ENCODE data around the gene FHIT.

The FHIT gene

DNA sequence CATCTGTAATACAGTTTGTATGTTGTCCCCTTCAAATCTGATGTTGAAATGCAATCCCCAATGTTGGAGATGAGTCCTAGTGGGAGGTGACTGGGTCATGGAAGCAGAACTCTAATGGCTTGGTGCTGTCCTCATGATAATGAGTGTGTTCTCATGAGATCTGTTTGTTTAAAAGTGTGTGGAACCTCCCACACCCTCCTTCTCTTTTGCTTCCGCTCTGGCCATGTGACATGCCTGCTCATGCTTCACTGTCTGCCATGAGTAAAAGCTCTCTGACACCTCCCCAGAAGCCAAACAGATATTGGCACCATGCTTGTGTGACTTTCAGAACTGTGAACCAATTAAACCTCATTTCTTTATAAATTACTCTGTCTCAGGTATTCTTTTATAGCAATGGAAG, 1407.4 kb downstream of the FHIT start:
- DNase-seq = no peak

DNA sequence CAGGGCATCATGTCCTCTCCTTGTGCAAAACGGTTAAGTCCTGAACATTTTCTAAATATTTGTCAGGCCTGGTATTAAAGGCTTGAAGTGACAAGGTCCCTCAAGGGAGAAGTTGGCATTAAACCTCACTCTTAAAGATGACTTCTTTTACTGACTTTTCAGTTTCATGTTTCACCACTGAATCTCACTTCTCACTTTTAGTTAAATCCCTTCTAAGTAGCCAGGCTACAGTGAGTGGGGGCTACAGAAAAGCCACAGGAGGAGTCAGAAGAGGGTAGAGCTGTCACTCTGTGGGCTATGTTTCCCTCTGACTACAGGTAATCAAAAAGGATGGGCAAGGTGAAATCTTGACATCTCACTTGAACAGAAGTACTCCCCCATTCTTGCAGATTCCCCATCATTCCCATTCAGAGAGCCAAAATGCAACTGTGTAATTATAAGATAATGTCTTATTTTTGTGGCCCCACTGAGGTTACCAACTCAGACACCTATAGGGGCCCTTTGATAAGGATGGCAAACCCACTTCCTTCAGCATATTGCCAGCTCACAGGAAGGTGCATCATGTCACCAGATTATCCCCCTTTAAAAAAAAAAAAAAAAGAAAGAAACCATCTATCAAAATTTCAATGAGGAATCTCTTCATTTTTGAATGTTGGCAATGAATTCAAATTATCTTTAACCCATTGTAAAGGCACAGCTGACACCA, 1411.3 kb downstream of the FHIT start:
- DNase-seq = peak in 1 of 5 donors; percentile 25

DNA sequence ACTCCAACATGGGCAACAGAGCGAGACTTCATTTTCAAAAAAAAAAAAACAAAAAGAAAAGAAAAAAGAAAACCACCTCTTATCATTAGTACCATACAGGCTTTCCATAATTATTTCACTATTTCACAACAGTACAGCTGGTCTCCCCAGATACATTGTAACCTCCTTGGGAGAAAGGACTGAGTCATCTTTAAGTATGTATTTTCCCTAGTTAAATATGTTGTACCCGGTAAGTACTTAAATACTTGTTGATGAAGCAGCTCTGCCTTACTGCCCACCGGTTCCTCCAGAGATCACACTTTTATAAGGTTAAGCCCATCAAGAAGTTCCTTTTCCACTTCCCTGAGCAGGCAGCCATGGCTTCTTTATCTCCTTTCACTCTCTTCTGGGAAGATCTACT, 1412.0 kb downstream of the FHIT start:
- no peak for DNase-seq

DNA sequence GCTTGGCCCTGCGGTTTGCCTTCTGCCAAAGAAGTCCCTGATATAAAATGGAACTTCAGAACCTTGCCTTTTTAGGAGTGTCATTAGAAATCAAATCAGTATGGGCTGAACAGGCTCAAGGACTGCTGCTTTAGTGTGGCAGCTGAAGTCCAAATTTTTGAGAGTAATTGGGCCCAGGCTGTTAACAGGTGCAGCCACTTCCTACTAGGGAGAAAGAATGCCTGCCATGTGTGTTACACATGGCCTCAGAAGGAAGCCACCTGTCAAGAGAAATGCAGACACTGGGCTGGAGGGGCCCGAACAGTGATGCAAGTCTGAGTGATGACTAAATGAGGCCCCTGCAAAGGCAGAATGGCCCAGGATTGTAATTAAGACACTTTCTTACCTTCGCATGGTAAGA, 1414.7 kb downstream of the FHIT start:
- no peak for DNase-seq

DNA sequence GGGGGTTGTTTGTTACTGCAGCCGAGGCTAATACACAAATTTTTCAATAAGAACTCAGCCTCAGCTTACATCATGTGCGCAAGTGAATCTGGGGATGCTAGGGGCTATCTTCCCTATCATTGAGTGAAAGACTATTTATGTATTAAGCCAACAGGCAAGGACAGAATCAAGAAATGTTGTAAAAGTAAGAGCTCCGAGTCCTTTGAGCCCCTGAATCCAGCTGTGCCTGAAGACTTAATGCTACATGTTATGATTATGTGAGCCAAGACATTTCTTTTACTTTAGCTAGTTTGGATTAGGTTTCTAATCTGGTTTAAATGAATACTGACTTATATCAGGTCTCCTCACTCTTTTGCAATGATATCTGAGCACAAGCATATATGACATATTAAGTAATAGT, 1418.5 kb downstream of the FHIT start:
- no peak for DNase-seq

DNA sequence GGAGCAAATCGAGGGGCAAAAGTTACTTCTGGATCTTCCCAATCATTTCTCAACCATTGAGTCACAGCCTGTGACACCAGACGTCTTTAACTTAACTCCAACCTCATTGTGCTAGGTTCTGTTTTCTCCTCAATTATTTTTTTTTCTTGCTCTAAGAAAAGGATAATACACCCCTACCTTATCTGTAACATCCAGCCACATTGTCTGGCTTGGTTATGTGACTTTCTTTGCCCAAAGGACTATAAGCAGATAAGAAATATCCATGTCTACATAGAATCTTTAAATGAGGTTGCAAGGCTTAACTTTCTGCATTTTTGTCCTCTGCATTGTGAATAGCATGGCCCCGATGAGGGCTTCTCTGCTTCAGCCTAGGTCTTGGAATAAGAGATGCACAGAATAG, 1419.0 kb downstream of the FHIT start:
- DNase-seq = no peak

DNA sequence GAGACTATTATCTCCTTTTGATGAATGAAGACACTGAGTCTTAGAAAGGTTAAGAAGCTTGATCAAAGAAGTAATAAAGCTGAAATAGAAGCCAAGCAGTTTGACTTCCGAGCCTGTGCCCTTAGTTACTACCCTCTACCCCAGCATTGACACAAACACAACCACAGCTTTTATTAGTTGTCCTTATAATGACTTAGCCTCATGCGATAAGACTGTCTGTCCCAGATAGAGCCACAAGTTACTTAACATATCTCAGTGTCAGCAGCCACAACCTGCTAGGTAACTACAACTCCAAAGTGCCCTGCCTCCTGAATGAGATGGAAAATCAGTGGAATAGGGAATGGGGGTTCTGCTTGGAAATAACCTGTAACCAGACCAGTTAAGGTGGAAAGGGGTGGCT, 1419.9 kb downstream of the FHIT start:
- DNase-seq = no peak

DNA sequence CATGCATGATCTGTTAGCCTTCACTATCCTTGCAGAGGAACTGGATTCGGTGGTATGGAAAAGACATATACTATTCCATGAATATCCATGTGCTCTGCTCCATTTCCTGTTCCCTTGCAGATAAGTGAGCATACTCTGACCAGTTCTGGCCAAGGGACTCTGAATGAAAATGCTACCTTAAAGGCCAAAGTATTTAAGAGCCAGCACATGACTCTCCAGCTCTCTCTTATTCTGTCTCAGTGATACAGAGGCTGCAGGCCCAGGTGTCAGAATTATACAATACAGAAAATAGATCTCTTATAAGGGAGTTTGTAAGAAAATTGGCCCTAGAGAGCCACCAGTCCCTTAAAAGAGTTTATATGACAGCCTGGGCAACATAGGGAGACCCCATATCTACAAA, 1421.7 kb downstream of the FHIT start:
- DNase-seq = no peak

DNA sequence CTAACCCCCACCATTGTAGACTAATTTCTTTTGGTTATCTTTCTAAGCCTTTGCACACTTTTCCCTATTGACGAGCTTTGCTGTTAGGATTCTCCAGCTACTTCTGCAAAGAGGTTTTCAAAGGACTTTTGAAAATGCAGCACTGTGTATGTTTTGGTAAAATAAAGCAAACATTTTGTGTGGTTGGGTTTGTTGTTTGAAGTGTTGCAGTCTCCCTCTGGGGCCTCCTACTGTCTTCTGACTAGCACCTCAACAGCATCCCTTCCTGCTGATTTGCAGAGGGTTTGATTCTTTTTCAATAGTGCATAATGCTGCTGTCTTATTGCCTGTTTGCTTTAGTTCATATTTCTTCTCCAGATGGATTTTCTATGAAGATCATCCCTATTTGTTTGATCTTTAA, 1426.4 kb downstream of the FHIT start:
- DNase-seq = no peak

DNA sequence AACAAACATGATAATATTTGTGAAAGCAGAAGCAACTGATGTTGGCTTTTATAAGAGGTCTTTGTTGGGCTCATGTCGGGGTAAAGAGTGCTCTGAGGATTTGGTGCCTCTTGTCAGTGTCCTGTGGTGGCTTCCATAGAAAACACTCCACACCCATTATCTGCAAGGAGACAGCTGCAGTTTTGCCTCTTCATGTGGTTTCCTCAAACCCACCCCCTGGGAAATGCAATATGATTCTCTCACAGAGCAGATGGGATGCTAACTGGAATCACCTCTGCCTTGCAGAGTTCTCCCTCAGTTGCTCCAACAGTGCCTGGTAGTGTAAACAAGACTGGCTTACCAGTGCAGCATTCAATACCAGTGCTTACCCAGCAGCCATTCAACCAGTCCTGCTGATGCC, 1430.0 kb downstream of the FHIT start:
- DNase-seq = no peak

DNA sequence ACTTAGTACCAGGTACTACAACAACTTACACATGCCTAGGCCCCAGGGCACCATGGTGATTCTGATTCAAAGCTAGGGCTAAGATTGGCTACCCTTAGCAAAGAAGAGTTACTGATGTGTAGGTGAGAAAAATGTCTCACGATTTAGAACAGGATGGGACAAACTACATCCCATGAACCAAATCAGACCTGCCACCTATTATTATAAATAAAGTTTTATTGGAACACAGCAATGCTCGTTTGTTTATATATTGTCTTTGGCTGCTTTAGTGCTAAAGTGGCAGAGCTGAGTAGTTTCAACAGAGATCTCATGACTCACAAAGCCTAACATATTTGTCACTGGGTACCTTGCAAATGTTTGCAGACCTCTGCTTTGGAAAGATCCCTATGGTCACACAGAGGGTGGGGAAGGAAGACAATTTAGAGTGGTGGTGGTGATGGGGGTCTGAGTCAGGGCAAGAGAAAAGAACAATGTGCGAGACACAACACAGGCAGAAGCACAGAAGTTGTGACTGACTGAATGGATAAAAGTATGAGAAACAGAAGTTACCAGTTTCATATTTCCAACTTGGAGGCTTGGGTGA, 1430.8 kb downstream of the FHIT start:
- no peak for DNase-seq

DNA sequence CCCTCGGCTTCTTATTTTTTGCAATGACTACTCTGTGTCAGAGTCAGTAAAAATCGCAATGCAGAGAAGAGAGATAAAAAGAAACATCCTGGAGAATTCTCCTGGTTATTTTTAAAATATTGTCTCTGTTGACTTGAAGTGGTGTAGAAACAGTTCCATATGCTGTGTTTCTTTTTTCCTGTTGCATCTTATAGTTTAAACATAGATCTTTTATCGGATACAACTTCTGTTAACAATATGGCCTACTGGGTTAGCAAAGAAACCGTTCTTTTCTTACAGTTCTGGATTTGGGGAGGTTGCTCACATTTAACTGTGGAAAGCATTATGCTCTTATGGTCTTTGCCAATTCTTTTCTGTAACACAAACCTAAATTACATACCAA, 1432.3 kb downstream of the FHIT start:
- DNase-seq = no peak

DNA sequence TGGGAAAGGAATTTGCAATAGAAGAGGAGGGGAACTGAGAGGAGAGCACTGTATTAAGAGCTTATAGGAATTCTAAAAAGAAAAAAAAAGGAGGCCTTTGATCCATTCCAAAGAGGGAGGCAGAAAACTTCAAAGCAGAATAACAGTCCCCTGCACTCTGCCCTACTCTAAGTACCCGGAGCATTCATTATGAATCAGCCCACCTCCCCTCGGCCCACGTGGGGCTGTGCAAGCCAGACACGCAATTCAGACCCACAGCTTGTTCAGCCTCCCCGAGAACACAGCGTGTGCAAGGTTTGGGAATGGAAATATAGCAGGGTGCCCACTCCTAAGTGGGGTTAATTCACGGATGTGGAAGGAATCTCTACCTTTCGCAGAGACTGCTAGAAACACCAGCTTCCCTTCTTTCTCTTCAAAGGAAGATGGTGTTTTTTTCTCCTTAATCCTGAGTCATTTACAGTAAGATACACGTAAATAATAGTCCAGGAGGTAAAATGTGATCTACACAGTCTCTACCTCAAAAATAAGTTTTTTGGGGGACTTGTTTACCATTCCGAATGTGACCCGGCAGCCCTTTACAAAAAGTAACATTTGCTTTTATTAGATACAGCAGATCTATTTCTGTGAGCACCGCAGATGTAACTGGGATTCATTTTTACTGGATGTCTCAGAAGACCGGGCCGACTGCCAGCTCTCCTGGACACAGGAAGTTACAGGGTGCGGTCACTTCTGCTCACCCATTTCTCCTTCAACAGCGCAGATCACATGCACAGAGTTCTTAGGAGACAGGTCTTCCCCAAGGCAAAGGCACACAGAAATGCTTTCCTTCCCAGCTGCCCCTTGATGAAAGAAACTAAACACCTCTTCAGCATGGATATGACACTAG, 1433.0 kb downstream of the FHIT start:
- no peak for DNase-seq

DNA sequence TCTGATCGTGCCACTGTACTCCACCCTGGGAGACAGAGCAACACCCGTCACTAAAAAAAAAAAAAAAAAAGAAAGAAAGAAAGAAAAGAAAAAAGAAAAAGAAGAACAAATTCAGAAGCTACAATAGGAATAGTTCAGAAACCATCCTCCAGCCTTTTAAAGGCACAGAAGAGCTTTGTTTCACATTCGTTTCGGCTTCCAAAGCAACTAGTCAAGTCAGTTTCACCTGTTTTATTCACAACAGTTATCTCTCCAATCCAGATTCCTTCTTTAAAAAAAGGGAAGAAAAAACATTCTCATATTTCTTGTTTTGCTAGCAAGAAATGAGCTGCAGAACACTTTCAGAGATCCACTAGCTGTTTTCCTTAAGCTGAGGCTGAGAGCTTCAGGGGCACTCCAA, 1433.7 kb downstream of the FHIT start:
- no peak for DNase-seq

DNA sequence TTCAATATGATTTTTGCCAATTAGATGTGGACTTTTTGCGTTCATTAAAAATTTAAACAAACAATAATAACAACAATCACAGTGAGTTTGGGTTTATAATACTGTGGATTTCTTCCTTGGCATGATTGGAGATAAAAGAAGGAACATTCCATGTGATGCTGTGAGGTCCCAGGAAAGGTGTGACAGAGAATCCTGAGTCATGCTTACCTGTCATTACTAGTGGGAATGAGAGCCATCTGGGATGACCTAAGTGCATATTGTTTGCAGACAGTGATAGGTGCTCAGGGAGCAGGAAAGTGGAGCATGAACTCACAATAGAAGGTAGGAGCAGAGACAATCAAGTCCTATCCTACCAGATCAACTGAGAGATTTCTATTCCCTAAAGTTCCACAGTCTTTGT, 1434.9 kb downstream of the FHIT start:
- DNase-seq = no peak

DNA sequence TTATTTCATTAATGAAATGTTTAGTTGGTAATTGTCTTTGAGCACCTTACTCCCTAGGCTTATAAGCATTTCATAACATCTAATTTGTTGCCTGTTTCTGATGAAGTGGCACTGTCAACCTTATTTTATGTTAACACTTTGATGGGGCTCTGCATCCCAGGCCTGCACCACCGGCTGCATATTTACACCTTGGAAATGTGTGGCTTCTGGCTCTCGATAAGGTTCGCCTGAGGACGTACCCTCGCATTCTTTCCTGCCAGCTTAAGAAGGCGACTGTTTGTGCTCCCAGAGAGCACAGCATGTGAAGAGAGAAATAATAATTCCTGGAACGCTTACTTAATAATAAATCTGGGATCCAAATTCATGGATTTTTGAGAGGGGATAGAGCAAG, 1438.1 kb downstream of the FHIT start:
- no peak for DNase-seq

DNA sequence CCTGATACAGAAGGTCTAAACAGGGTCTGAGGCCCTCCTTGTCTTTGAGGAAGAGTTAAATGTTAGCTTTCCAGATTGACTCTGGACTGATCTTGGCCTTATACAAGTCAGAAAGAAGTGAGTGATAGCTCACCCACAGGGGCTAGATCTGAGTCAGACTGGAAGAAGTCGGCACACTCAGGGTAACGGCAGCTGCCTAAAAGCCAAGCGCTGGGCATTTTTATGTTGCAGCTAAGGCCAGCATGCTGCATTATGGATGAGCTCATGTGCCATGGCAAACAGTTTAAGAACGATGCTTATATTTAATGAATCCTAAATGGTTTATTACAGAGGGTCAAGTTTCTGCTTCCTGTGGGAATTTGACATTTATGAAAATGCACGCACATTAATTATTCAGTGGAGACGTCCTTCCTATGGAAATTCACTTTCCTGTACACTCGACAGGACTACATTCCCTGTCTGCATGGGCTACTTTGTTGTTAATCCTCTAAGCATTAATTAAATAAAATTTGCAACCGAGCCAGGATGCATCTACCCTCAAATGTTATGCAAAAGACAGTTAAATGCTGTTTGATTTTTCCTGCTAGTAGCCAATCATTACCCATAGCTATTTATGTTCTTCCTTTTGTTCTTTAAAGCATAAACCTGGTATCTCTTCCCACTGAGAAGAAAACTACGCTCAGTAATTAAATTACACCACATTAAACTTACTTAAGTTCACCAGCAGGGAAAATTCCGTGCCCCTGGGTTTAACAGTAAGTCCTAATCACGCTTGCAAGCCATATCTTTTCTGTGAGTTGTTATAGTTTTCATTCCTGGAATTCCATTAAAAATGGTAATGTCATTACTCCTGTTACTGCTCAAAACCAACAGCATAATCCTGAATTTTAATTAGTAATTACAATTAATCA, 1438.8 kb downstream of the FHIT start:
- peak in 1 of 5 donors; percentile 6 for DNase-seq

DNA sequence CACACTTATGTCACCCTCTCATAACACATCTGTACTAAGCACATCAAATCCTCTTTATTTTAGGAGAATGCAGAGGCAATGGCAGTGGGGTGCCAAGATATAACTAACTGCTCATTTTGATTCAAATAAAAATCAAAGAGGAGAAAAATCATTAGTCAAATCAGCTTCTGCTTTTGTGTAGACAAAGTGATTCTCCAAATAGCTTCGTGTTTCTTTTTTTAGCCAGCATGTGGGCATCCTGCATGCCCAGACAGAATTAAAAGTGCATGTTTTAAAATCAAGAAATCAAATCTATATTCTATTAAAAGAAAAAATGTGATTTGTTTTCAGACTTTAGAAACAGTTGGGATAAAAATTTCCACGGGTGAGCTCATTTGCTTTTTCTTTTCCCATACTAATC, 1440.1 kb downstream of the FHIT start:
- DNase-seq = no peak

DNA sequence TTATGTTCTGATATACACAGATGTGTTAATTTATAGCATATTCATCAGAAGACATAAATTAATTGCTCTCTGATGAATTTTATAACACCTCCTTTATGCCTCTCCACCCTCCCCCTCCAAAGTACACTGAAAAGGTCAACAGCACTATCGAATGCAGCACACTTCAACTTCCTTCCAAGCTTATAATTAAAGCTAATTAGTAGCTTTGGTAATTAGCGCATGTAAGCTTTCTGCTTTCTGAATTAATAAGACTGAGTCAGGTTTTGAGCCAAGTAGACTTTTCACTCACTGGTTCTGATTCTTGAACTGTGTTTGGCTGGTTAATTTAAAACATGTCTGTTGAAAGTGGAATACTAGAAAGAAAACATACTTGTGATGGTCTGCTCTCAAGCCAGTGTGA, 1440.6 kb downstream of the FHIT start:
- DNase-seq = no peak

DNA sequence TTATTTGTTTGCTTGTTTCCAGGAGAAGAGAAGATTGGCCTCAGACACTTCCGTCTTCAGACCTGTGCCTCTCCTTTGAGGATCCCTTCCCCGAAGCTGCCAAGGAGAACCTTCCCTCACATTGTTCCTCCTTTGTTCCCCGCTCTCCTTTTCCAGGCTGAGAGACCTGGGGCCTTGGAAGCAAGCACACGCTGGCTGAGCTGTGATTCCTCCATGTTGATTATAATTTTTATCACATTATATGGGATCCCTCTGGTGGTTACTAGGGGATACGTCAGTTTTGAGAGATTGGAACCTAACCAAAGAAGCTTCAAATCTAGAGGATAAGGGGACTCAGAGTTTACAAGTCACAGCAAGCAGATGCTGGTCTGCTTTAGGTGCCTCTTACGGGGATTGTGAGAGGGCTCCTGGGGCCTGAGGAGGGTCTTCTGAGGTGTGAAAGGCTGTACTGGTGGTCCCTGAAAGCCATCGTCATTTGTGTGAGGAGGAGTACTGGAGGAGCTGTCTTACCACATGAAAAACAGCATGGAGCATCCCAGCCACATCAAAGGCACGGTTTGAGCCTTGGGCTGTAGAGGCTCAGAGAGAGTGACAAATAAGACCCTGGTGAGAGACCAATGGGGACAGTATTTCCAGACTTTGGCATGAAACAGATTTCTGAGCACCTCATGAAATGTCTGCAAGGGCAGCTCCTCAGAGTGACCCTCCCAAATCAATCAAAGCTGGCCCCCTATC, 1441.4 kb downstream of the FHIT start:
- DNase-seq = peak in 1 of 5 donors; percentile 17

DNA sequence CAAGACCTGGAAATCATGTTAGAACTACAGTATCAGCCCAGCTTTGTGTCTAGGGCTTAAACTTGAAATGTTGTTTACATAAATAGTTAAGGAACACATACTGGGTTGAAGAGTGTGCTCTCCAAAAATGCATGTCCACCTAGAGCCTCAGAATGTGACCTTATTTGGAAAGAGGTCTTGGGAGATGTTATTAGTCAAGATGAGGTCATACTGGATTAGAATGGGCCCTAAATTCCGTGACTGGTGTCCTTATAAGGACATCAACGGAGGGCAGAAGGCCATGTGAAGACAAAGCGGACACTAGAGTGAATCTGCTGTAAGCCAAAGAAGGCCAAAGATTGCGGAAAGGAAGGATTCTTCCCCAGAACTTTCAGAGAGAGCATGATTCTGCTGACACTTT, 1442.2 kb downstream of the FHIT start:
- no peak for DNase-seq

DNA sequence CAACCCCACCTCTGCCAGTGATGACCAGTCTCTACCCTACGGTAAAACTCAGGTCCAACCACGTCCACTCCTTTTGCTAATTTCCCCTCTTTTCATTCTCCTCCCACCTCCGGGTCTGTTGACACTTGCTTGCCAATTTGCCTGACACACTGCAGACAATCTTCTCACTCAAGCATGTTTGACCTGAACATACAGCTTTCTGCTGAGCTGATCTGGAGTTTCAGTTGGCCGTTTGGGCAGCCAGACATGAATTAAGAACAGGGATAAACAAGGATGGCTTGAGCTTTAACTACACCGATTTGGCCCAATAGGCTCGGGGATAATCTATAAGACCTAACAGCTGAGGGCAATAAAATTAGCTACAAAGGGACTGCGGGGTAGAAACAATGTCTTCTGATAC, 1442.8 kb downstream of the FHIT start:
- no peak for DNase-seq

All from T-helper 1 cell (primary cell).